ENCODE results near the gene PCDH9.

Gene PCDH9

GRCh38 chr13:66714795-66715194 is 515.3 kb downstream of the PCDH9 start:
- no peaks in the 10 kb centered on the region for H3K9me3 ChIP-seq (ENCODE audit: control insufficient read depth, low read length)
- no peaks in the 10 kb centered on the region for H3K36me3 ChIP-seq (ENCODE audit: control insufficient read depth, insufficient read depth, low read length)
- no peak overlapping the region for H3K9ac ChIP-seq (ENCODE audit: low read length)
- no peak overlapping the region for H3K4me3 ChIP-seq (ENCODE audit: low read length)
- no peaks in the 10 kb centered on the region for H3K27me3 ChIP-seq (ENCODE audit: control insufficient read depth, insufficient read depth, low read length)
- no peaks in the 10 kb centered on the region for H3K4me1 ChIP-seq (ENCODE audit: control insufficient read depth, insufficient read depth, low read length)

GRCh38 chr13:66704110-66704509 is 526.0 kb downstream of the PCDH9 start:
- Histone ChIP-seq H3K27me3 (ENCODE audit: control insufficient read depth, insufficient read depth, low read length) (no peaks in the 10 kb centered on the region), H3K9ac (ENCODE audit: low read length) (no peak overlapping the region), H3K9me3 (ENCODE audit: control insufficient read depth, low read length) (no peaks in the 10 kb centered on the region), H3K4me3 (ENCODE audit: low read length) (no peak overlapping the region), H3K36me3 (ENCODE audit: control insufficient read depth, insufficient read depth, low read length) (no peaks in the 10 kb centered on the region), H3K4me1 (ENCODE audit: control insufficient read depth, insufficient read depth, low read length) (no peaks in the 10 kb centered on the region)

- no peak overlapping the region for H3K4me3 ChIP-seq (ENCODE audit: low read length)
- H3K36me3 ChIP-seq (ENCODE audit: control insufficient read depth, insufficient read depth, low read length) = no peaks in the 10 kb centered on the region
- no peak overlapping the region for H3K9ac ChIP-seq (ENCODE audit: low read length)
- no peaks in the 10 kb centered on the region for H3K4me1 ChIP-seq (ENCODE audit: control insufficient read depth, insufficient read depth, low read length)
- no peaks in the 10 kb centered on the region for H3K9me3 ChIP-seq (ENCODE audit: control insufficient read depth, low read length)
- no peaks in the 10 kb centered on the region for H3K27me3 ChIP-seq (ENCODE audit: control insufficient read depth, insufficient read depth, low read length)
These were observed 526.5 kb downstream of the PCDH9 start for GRCh38 chr13:66703597-66703996.

GRCh38 chr13:66700117-66700601 is 530.0 kb downstream of the PCDH9 start:
- no peaks in the 10 kb centered on the region for H3K4me1 ChIP-seq (ENCODE audit: control insufficient read depth, insufficient read depth, low read length)
- H3K9me3 ChIP-seq (ENCODE audit: control insufficient read depth, low read length) = no peaks in the 10 kb centered on the region
- no peaks in the 10 kb centered on the region for H3K36me3 ChIP-seq (ENCODE audit: control insufficient read depth, insufficient read depth, low read length)
- no peak overlapping the region for H3K4me3 ChIP-seq (ENCODE audit: low read length)
- no peak overlapping the region for H3K9ac ChIP-seq (ENCODE audit: low read length)
- no peaks in the 10 kb centered on the region for H3K27me3 ChIP-seq (ENCODE audit: control insufficient read depth, insufficient read depth, low read length)

GRCh38 chr13:66693656-66694055 is 536.5 kb downstream of the PCDH9 start:
- H3K9ac ChIP-seq (ENCODE audit: low read length) = no peak overlapping the region
- no peaks in the 10 kb centered on the region for H3K4me1 ChIP-seq (ENCODE audit: control insufficient read depth, insufficient read depth, low read length)
- H3K36me3 ChIP-seq (ENCODE audit: control insufficient read depth, insufficient read depth, low read length) = no peaks in the 10 kb centered on the region
- no peak overlapping the region for H3K4me3 ChIP-seq (ENCODE audit: low read length)
- no peaks in the 10 kb centered on the region for H3K9me3 ChIP-seq (ENCODE audit: control insufficient read depth, low read length)
- no peaks in the 10 kb centered on the region for H3K27me3 ChIP-seq (ENCODE audit: control insufficient read depth, insufficient read depth, low read length)

GRCh38 chr13:66691149-66691548 is 539.0 kb downstream of the PCDH9 start:
- Histone ChIP-seq H3K9me3 (ENCODE audit: control insufficient read depth, low read length) (no peaks in the 10 kb centered on the region), H3K4me3 (ENCODE audit: low read length) (no peak overlapping the region), H3K9ac (ENCODE audit: low read length) (no peak overlapping the region), H3K4me1 (ENCODE audit: control insufficient read depth, insufficient read depth, low read length) (no peaks in the 10 kb centered on the region), H3K27me3 (ENCODE audit: control insufficient read depth, insufficient read depth, low read length) (no peaks in the 10 kb centered on the region), H3K36me3 (ENCODE audit: control insufficient read depth, insufficient read depth, low read length) (no peaks in the 10 kb centered on the region)

- no peaks in the 10 kb centered on the region for H3K4me1 ChIP-seq (ENCODE audit: control insufficient read depth, insufficient read depth, low read length)
- H3K9ac ChIP-seq (ENCODE audit: low read length) = no peak overlapping the region
These were observed 540.5 kb downstream of the PCDH9 start for GRCh38 chr13:66689628-66690027.

GRCh38 chr13:66689037-66689619 is 541.0 kb downstream of the PCDH9 start:
- H3K4me1 ChIP-seq (ENCODE audit: control insufficient read depth, insufficient read depth, low read length) = no peaks in the 10 kb centered on the region
- H3K9ac ChIP-seq (ENCODE audit: low read length) = no peak overlapping the region
- no peaks in the 10 kb centered on the region for H3K27me3 ChIP-seq (ENCODE audit: control insufficient read depth, insufficient read depth, low read length)
- no peaks in the 10 kb centered on the region for H3K36me3 ChIP-seq (ENCODE audit: control insufficient read depth, insufficient read depth, low read length)
- H3K9me3 ChIP-seq (ENCODE audit: control insufficient read depth, low read length) = no peaks in the 10 kb centered on the region
- H3K4me3 ChIP-seq (ENCODE audit: low read length) = no peak overlapping the region

More at GRCh38 chr13:66689628-66690027, 540.5 kb downstream of the PCDH9 start:
- Histone ChIP-seq H3K4me3 (ENCODE audit: low read length) (no peak overlapping the region), H3K36me3 (ENCODE audit: control insufficient read depth, insufficient read depth, low read length) (no peaks in the 10 kb centered on the region), H3K9me3 (ENCODE audit: control insufficient read depth, low read length) (no peaks in the 10 kb centered on the region), H3K27me3 (ENCODE audit: control insufficient read depth, insufficient read depth, low read length) (no peaks in the 10 kb centered on the region)

GRCh38 chr13:66681403-66681802 is 548.7 kb downstream of the PCDH9 start:
- H3K9me3 ChIP-seq (ENCODE audit: control insufficient read depth, low read length) = no peaks in the 10 kb centered on the region
- H3K4me3 ChIP-seq (ENCODE audit: low read length) = no peak overlapping the region
- H3K27me3 ChIP-seq (ENCODE audit: control insufficient read depth, insufficient read depth, low read length) = no peaks in the 10 kb centered on the region
- no peak overlapping the region for H3K9ac ChIP-seq (ENCODE audit: low read length)
- no peaks in the 10 kb centered on the region for H3K36me3 ChIP-seq (ENCODE audit: control insufficient read depth, insufficient read depth, low read length)
- H3K4me1 ChIP-seq (ENCODE audit: control insufficient read depth, insufficient read depth, low read length) = no peaks in the 10 kb centered on the region

GRCh38 chr13:66680031-66680430 is 550.1 kb downstream of the PCDH9 start:
- no peak overlapping the region for H3K4me3 ChIP-seq (ENCODE audit: low read length)
- no peaks in the 10 kb centered on the region for H3K4me1 ChIP-seq (ENCODE audit: control insufficient read depth, insufficient read depth, low read length)
- no peaks in the 10 kb centered on the region for H3K9me3 ChIP-seq (ENCODE audit: control insufficient read depth, low read length)
- H3K36me3 ChIP-seq (ENCODE audit: control insufficient read depth, insufficient read depth, low read length) = no peaks in the 10 kb centered on the region
- H3K27me3 ChIP-seq (ENCODE audit: control insufficient read depth, insufficient read depth, low read length) = no peaks in the 10 kb centered on the region
- H3K9ac ChIP-seq (ENCODE audit: low read length) = no peak overlapping the region

- Histone ChIP-seq H3K9me3 (ENCODE audit: control insufficient read depth, low read length) (no peaks in the 10 kb centered on the region), H3K27me3 (ENCODE audit: control insufficient read depth, insufficient read depth, low read length) (no peaks in the 10 kb centered on the region), H3K4me3 (ENCODE audit: low read length) (no peak overlapping the region), H3K4me1 (ENCODE audit: control insufficient read depth, insufficient read depth, low read length) (no peaks in the 10 kb centered on the region), H3K9ac (ENCODE audit: low read length) (no peak overlapping the region), H3K36me3 (ENCODE audit: control insufficient read depth, insufficient read depth, low read length) (no peaks in the 10 kb centered on the region)
These were observed 554.5 kb downstream of the PCDH9 start for GRCh38 chr13:66675620-66676019.

- Histone ChIP-seq H3K9ac (ENCODE audit: low read length) (no peak overlapping the region), H3K9me3 (ENCODE audit: control insufficient read depth, low read length) (no peaks in the 10 kb centered on the region), H3K36me3 (ENCODE audit: control insufficient read depth, insufficient read depth, low read length) (no peaks in the 10 kb centered on the region), H3K27me3 (ENCODE audit: control insufficient read depth, insufficient read depth, low read length) (no peaks in the 10 kb centered on the region), H3K4me3 (ENCODE audit: low read length) (no peak overlapping the region), H3K4me1 (ENCODE audit: control insufficient read depth, insufficient read depth, low read length) (no peaks in the 10 kb centered on the region)
These were observed 556.7 kb downstream of the PCDH9 start for GRCh38 chr13:66673401-66673800.

- Histone ChIP-seq H3K9ac (ENCODE audit: low read length) (no peak overlapping the region), H3K4me1 (ENCODE audit: control insufficient read depth, insufficient read depth, low read length) (no peaks in the 10 kb centered on the region), H3K9me3 (ENCODE audit: control insufficient read depth, low read length) (no peaks in the 10 kb centered on the region)
These were observed 564.1 kb downstream of the PCDH9 start for GRCh38 chr13:66665991-66666390.

More at GRCh38 chr13:66665991-66666390, 564.1 kb downstream of the PCDH9 start:
- Histone ChIP-seq H3K4me3 (ENCODE audit: low read length) (no peak overlapping the region), H3K36me3 (ENCODE audit: control insufficient read depth, insufficient read depth, low read length) (no peaks in the 10 kb centered on the region), H3K27me3 (ENCODE audit: control insufficient read depth, insufficient read depth, low read length) (no peaks in the 10 kb centered on the region)

Measured in mucosa of stomach (tissue), 1 donor.